Measurements from ENCODE around the gene PPTC7.

The PPTC7 gene, protein sequence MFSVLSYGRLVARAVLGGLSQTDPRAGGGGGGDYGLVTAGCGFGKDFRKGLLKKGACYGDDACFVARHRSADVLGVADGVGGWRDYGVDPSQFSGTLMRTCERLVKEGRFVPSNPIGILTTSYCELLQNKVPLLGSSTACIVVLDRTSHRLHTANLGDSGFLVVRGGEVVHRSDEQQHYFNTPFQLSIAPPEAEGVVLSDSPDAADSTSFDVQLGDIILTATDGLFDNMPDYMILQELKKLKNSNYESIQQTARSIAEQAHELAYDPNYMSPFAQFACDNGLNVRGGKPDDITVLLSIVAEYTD

DNA sequence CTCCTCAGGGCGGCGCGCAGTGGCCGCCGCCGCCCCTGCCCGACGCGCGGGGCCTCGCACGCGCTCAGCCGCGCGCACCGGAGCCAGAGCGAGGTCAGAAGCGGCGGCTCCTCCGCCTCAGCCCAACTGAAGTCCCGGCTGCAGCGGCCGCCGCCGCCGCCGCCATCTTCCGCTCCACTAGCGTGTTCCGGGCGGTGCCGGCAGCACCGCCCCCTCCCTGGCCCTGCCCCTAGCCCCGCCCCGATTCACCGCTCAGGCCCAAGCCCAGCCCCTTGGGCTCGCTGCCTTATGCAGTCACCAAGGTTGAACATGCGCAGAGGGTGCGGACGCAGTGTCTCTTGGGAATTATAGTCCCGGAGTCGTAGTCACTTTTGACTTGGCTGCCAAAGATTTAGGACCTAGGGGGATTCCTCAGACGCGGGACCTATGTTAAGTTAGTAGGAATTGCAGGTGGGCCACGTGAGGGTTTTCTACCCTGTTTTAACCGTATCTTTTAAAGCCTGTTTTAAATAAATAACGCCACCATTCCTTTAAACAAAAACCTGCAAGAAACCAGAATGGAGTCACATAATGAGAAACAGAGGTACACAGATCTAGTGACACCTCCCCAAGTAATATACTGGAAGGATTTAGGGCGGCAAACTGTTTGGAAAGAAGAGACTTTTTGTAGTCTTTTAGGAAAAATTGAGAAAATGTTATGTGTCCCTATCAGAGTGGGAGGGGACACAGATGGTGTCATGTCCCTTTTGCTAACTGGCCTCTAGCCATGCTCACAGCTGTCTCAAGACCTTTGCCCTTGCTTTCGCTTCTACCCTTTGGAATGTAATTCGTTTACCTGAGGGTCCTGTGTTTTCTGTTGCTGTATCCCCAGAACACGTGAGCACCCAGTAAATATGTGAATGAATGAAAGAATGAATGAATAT, at the start of gene PPTC7:
TSS of gene PPTC7 (minus strand) at position 182 of the 923 bp plus-strand sequence. CDS start 287 bp downstream, outside the sequence.
- Histone ChIP-seq H3K9me2 (ENCODE audit: low read depth, low read length) (no peaks in the 10 kb centered on the region), H3K4me1 (ENCODE audit: insufficient read depth, low read length, severe bottlenecking) (peaks cover 61% of the 10 kb centered on the region), H3K9me3 (ENCODE audit: low read length) (no peaks in the 10 kb centered on the region), H3K27ac (ENCODE audit: low read depth, low read length, poor library complexity, severe bottlenecking) (peak within 1 kb of the TSS; percentile 82), H3K9ac (ENCODE audit: low read length) (peak within 1 kb of the TSS; percentile 92), H3K36me3 (ENCODE audit: insufficient read depth, low read length) (no peaks in the 10 kb centered on the region; the same call in 1 of the 2 replicates), H4K20me1 (ENCODE audit: insufficient read depth, low read length) (no peaks in the 10 kb centered on the region), H3K79me2 (ENCODE audit: insufficient read depth, low read length) (peaks cover 44% of the 10 kb centered on the region), H3K27me3 (ENCODE audit: insufficient read depth, low read length) (no peaks in the 10 kb centered on the region), H3K4me3 (ENCODE audit: low read depth, low read length, poor library complexity, severe bottlenecking) (peak within 1 kb of the TSS; percentile 98), H3K4me2 (ENCODE audit: low read length) (peak within 1 kb of the TSS; percentile 91), H3F3A (ENCODE audit: insufficient read depth, low read length) (no peaks in the 10 kb centered on the region), H2AFZ (ENCODE audit: low read length) (no peak within 1 kb of the TSS)
- TF ChIP-seq EZH2 (IDR thresholded peaks at IDR 0.05; ENCODE audit: borderline replicate concordance, low read length): no peak
- TF ChIP-seq, protein P1, sequence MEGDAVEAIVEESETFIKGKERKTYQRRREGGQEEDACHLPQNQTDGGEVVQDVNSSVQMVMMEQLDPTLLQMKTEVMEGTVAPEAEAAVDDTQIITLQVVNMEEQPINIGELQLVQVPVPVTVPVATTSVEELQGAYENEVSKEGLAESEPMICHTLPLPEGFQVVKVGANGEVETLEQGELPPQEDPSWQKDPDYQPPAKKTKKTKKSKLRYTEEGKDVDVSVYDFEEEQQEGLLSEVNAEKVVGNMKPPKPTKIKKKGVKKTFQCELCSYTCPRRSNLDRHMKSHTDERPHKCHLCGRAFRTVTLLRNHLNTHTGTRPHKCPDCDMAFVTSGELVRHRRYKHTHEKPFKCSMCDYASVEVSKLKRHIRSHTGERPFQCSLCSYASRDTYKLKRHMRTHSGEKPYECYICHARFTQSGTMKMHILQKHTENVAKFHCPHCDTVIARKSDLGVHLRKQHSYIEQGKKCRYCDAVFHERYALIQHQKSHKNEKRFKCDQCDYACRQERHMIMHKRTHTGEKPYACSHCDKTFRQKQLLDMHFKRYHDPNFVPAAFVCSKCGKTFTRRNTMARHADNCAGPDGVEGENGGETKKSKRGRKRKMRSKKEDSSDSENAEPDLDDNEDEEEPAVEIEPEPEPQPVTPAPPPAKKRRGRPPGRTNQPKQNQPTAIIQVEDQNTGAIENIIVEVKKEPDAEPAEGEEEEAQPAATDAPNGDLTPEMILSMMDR (IDR thresholded peaks at IDR 0.05; ENCODE audit: low read length): no peak

DNA sequence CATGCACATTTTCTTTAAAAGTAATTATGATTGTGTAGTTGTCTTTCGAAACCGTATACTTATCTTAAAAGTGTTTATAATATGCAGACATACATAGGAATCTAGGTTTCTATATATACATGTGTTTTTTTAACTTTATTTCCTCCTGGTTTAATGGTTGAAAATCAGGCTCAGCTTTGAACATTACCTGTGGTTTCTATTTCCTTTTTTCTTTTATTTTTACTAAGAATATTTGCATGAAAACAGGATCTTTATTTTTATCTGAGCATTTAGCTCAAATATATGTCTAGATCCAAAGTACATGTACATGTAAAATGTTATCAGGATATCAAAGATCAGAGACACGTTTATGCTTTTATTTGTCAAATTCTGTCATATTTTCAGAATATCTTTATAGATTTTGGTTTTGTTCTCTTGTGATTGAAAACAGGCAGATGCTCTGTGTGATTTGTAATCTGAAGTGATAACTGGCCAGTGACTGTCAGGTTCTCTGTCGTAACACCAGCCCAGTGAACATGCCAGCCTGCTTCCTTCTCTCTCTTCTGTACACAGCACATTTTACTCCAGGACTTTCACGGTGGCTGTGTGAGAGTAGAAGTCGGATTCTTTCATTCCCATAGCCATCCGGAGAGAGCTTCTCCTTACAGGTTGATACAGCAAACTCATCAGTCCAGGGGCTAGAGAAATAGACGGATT, 44.5 kb upstream of the PPTC7 start:
- H3F3A ChIP-seq (ENCODE audit: insufficient read depth, low read length): no peaks in the 10 kb centered on the region
- H2AFZ ChIP-seq (ENCODE audit: low read length): no peak overlapping the region
- H4K20me1 ChIP-seq (ENCODE audit: insufficient read depth, low read length): no peaks in the 10 kb centered on the region
- H3K27me3 ChIP-seq (ENCODE audit: insufficient read depth, low read length): no peaks in the 10 kb centered on the region
- peak overlapping the region; percentile 63 for H3K4me2 ChIP-seq (ENCODE audit: low read length)
- H3K9me3 ChIP-seq (ENCODE audit: low read length): no peaks in the 10 kb centered on the region
- H3K4me3 ChIP-seq (ENCODE audit: low read depth, low read length, poor library complexity, severe bottlenecking): peak overlapping the region; percentile 24
- H3K79me2 ChIP-seq (ENCODE audit: insufficient read depth, low read length): no peaks in the 10 kb centered on the region
- no peaks in the 10 kb centered on the region for H3K9me2 ChIP-seq (ENCODE audit: low read depth, low read length)
- peaks cover 26% of the 10 kb centered on the region for H3K4me1 ChIP-seq (ENCODE audit: insufficient read depth, low read length, severe bottlenecking)
- H3K36me3 ChIP-seq (ENCODE audit: insufficient read depth, low read length): no peaks in the 10 kb centered on the region
- TF ChIP-seq EZH2 (IDR thresholded peaks at IDR 0.05; ENCODE audit: borderline replicate concordance, low read length): no peak
- TF ChIP-seq, protein P1 (IDR thresholded peaks at IDR 0.05; ENCODE audit: low read length): no peak
- peak overlapping the region; percentile 28; the same call in 1 of the 2 replicates for H3K9ac ChIP-seq (ENCODE audit: low read length)
- H3K27ac ChIP-seq (ENCODE audit: low read depth, low read length, poor library complexity, severe bottlenecking): peak overlapping the region; percentile 91

DNA sequence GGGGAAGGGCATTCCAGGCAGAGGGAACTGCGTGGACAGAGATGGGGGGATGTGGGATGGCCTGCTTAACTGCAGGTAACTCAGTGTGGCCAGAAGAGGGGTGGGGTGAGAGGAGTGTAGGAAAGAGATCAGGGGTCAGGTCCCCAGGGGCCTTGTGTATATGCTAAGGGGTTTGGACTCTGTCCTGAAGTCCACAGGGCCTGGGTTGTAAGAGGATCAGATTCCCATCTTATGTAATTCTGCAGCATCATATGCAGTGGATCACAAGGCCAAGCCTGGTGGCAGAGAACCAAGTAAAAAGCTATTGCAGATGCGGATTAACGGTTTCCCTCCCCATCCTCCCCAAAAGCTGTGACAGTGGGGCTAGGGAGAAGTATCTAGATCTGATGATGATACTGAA, 39.5 kb upstream of the PPTC7 start:
- no peaks in the 10 kb centered on the region for H3K36me3 ChIP-seq (ENCODE audit: insufficient read depth, low read length)
- no peaks in the 10 kb centered on the region for H3K9me2 ChIP-seq (ENCODE audit: low read depth, low read length)
- no peaks in the 10 kb centered on the region for H3F3A ChIP-seq (ENCODE audit: insufficient read depth, low read length)
- H3K4me2 ChIP-seq (ENCODE audit: low read length): no peak overlapping the region
- no peak overlapping the region for H2AFZ ChIP-seq (ENCODE audit: low read length)
- H3K4me3 ChIP-seq (ENCODE audit: low read depth, low read length, poor library complexity, severe bottlenecking): no peak overlapping the region
- H3K9me3 ChIP-seq (ENCODE audit: low read length): no peaks in the 10 kb centered on the region
- peak overlapping the region; percentile 28 for H3K27ac ChIP-seq (ENCODE audit: low read depth, low read length, poor library complexity, severe bottlenecking)
- no peaks in the 10 kb centered on the region for H3K27me3 ChIP-seq (ENCODE audit: insufficient read depth, low read length)
- peaks cover 33% of the 10 kb centered on the region for H3K4me1 ChIP-seq (ENCODE audit: insufficient read depth, low read length, severe bottlenecking)
- H3K9ac ChIP-seq (ENCODE audit: low read length): no peak overlapping the region
- H3K79me2 ChIP-seq (ENCODE audit: insufficient read depth, low read length): no peaks in the 10 kb centered on the region
- no peaks in the 10 kb centered on the region for H4K20me1 ChIP-seq (ENCODE audit: insufficient read depth, low read length)
- TF ChIP-seq, protein P1 (IDR thresholded peaks at IDR 0.05; ENCODE audit: low read length): no peak
- no peak for TF ChIP-seq EZH2 (IDR thresholded peaks at IDR 0.05; ENCODE audit: borderline replicate concordance, low read length)
